A549 (cell line): ENCODE data around the gene SLITRK1. TPM values are rescaled to one million over a fixed set of nuclear protein-coding genes. Genes with fewer than 3 reads are reported as not detected.

Experiments
- ATAC-seq, 2 experiments: fragments of 200-7000 bp in 1 of 2; fragments of >200 bp in 1 of 2; cut with Nextera tagmentation in 1 of 2; cut with Tn5 transposase in 1 of 2; 3 replicates each; pipeline versions ENCODE4 v1.8.0 to v1.9.1; 2018 to 2020; ENCODE audit warnings: mild to moderate bottlenecking in 1 of 2, moderate library complexity in 1 of 2
- CTCF ChIA-PET: fragments of 300-600 bp; sonication (Branson Sonifier 250); formaldehyde crosslinking; extraction: SDS; loops from one replicate; lab custom pipeline; 2021; ENCODE audit warnings: antibody characterized with exemption, inconsistent platforms; lab: Yijun Ruan, JAX
- POLR2A ChIA-PET: fragments of 350-600 bp; formaldehyde crosslinking; extraction: SDS; loops from one replicate; lab custom pipeline; 2021; ENCODE audit warnings: antibody characterized with exemption, inconsistent platforms; lab: Yijun Ruan, JAX
- DNase-seq, 2 experiments: peaks; one replicate each; pipeline versions ENCODE4 v3.0.0 to v3.0.0-alpha.2; 2011 to 2016; ENCODE audit warnings: low read depth in 1 of 2, low spot score in 1 of 2
- FAIRE-seq: peaks from 2 replicates; lab custom pipeline; 2011; peaks lifted over from hg19 to GRCh38; lab: Jason Lieb, UNC
- H3K27ac ChIP-seq, 2 experiments: fragments of >200 bp; sonication (Bioruptor Twin); formaldehyde crosslinking; 3 replicates each; pipeline ENCODE4 v1.5.1; 2016 to 2017
- H3K4me1 ChIP-seq: fragments of >200 bp; sonication (Bioruptor Twin); formaldehyde crosslinking; 3 replicates; pipeline ENCODE4 v1.6.1; 2016
- H3K4me2 ChIP-seq: fragments of >200 bp; sonication (Bioruptor Twin); formaldehyde crosslinking; 3 replicates; pipeline ENCODE4 v1.6.1; 2016
- H3K4me3 ChIP-seq: fragments of >200 bp; sonication (Bioruptor Twin); formaldehyde crosslinking; 3 replicates; pipeline ENCODE4 v1.5.1; 2016
- H3K9me3 ChIP-seq: fragments of >200 bp; sonication (Bioruptor Twin); formaldehyde crosslinking; 3 replicates; pipeline ENCODE4 v1.6.1; 2016
- CBX2 ChIP-seq: fragments of 200-600 bp; sonication (generic); IDR thresholded peaks from 2 replicates; pipeline ENCODE4 v1.6.1; 2016; ENCODE audit warnings: low read depth, mild to moderate bottlenecking, borderline replicate concordance
- CHD2 ChIP-seq: fragments of 150-350 bp; IDR thresholded peaks from 2 replicates; pipeline ENCODE4 v1.6.1; 2014; ENCODE audit warnings: low read length; ENCODE audit not compliant: partially characterized antibody
- CHD4 ChIP-seq: fragments of 200-600 bp; sonication (generic); IDR thresholded peaks from 2 replicates; pipeline ENCODE4 v1.6.1; 2016; ENCODE audit warnings: antibody characterized with exemption, mild to moderate bottlenecking, borderline replicate concordance
- E2F6 ChIP-seq: IDR thresholded peaks from 2 replicates; pipeline ENCODE4 v1.6.1; 2012; ENCODE audit warnings: low read depth, borderline replicate concordance
- EHF ChIP-seq: fragments of 250-450 bp; sonication (Bioruptor Pico); IDR thresholded peaks from 2 replicates; pipeline ENCODE4 v1.5.0; 2020; ENCODE audit warnings: mild to moderate bottlenecking
- EHMT2 ChIP-seq: fragments of 200-600 bp; sonication (generic); IDR thresholded peaks from 2 replicates; pipeline ENCODE4 v1.6.1; 2016; ENCODE audit warnings: antibody characterized with exemption, low read depth, mild to moderate bottlenecking, moderate library complexity
- EP300 ChIP-seq, 2 experiments: fragments of >200 bp; sonication (Bioruptor Twin); formaldehyde crosslinking; IDR thresholded peaks; 2 replicates in 1 of 2; 3 replicates in 1 of 2; pipeline ENCODE4 v1.6.1; 2016 to 2017
- ESRRA ChIP-seq: fragments of 150-350 bp; IDR thresholded peaks from 2 replicates; pipeline ENCODE4 v1.6.1; 2014; ENCODE audit warnings: mild to moderate bottlenecking, low read length, borderline replicate concordance
- FOSB ChIP-seq: fragments of 250-450 bp; sonication (Bioruptor Pico); IDR thresholded peaks from 2 replicates; pipeline ENCODE4 v1.5.0; 2020; ENCODE audit warnings: mild to moderate bottlenecking, moderate library complexity
- FOSL2 ChIP-seq, 2 experiments: fragments of 450-650 bp in 1 of 2; fragments of >200 bp in 1 of 2; sonication (Bioruptor Twin) in 1 of 2; formaldehyde crosslinking; IDR thresholded peaks; 2 replicates each; pipeline versions ENCODE4 v1.5.0 to v1.6.1; 2016 to 2020; ENCODE audit warnings: mild to moderate bottlenecking in 1 of 2, moderate library complexity in 1 of 2
- FOXS1 ChIP-seq: fragments of 250-450 bp; sonication (Bioruptor Pico); IDR thresholded peaks from 2 replicates; pipeline ENCODE4 v1.5.0; 2020; ENCODE audit warnings: mild to moderate bottlenecking, moderate library complexity
- HDAC2 ChIP-seq: fragments of 200-600 bp; sonication (generic); IDR thresholded peaks from 2 replicates; pipeline ENCODE4 v1.6.1; 2016
- HEYL ChIP-seq: fragments of 250-450 bp; sonication (Bioruptor Pico); IDR thresholded peaks from 2 replicates; pipeline ENCODE4 v1.8.0; 2021; ENCODE audit warnings: mild to moderate bottlenecking, moderate library complexity
- HOXA7 ChIP-seq: fragments of 250-450 bp; sonication (Bioruptor Pico); IDR thresholded peaks from 2 replicates; pipeline ENCODE4 v1.5.0; 2020; ENCODE audit warnings: mild to moderate bottlenecking, moderate library complexity
- MAFK ChIP-seq: fragments of 450-650 bp; IDR thresholded peaks from 2 replicates; pipeline ENCODE4 v1.6.1; 2014; ENCODE audit not compliant: partially characterized antibody
- MAX ChIP-seq: IDR thresholded peaks from 2 replicates; pipeline ENCODE4 v1.6.1; 2012
- MYC ChIP-seq: IDR thresholded peaks from 2 replicates; pipeline ENCODE4 v1.6.1; 2012; ENCODE audit warnings: mild to moderate bottlenecking, inconsistent platforms, low read length, improper control_type of control experiment, borderline replicate concordance
- NPAS2 ChIP-seq: fragments of 250-450 bp; sonication (Bioruptor Pico); IDR thresholded peaks from 2 replicates; pipeline ENCODE4 v1.8.0; 2022; ENCODE audit warnings: mild to moderate bottlenecking, moderate library complexity, borderline replicate concordance
- POLR2AphosphoS2 ChIP-seq: conservative IDR thresholded peaks from 2 replicates; pipeline ENCODE4 v1.6.1; 2012; ENCODE audit warnings: low read length, improper control_type of control experiment, inconsistent platforms
- SREBF2 ChIP-seq: fragments of 450-650 bp; IDR thresholded peaks from 2 replicates; pipeline ENCODE4 v1.6.1; 2014; ENCODE audit warnings: mild to moderate bottlenecking, moderate library complexity
- ZNF302 ChIP-seq: fragments of 250-450 bp; sonication (Bioruptor Pico); IDR thresholded peaks from 2 replicates; pipeline ENCODE4 v1.9.0; 2021; ENCODE audit warnings: inconsistent platforms, mild to moderate bottlenecking, moderate library complexity
- WGBS: methylation state at CpG from one replicate; pipeline ENCODE4 v1.1.6; 2017; ENCODE audit errors: missing lambda C conversion rate; 5-methylcytosine and 5-hydroxymethylcytosine counted together
- polyA plus RNA-seq, 4 experiments: library from polyadenylated mRNA; depleted of rRNA in 3 of 4; stranded (reverse); fragments of >200 nt; fragmentation: RNase III in 1 of 4; extraction: RNeasy Plus Mini Kit Qiagen cat#74134 plus additional on column Dnase treatment in 1 of 4; gene quantifications; 2 replicates in 3 of 4; 3 replicates in 1 of 4; pipeline ENCODE4 v1.2.3, GENCODE V29; 2011 to 2017
- TF ChIP-seq, protein P1 (sequence below): fragments of 150-350 bp; IDR thresholded peaks from 2 replicates; pipeline ENCODE4 v1.6.1; 2014; ENCODE audit warnings: low read depth, mild to moderate bottlenecking, low read length

Gene SLITRK1
- polyA plus RNA-seq, 2 of the 4 experiments (the other 2 are of a cell fraction): not detected

DNA sequence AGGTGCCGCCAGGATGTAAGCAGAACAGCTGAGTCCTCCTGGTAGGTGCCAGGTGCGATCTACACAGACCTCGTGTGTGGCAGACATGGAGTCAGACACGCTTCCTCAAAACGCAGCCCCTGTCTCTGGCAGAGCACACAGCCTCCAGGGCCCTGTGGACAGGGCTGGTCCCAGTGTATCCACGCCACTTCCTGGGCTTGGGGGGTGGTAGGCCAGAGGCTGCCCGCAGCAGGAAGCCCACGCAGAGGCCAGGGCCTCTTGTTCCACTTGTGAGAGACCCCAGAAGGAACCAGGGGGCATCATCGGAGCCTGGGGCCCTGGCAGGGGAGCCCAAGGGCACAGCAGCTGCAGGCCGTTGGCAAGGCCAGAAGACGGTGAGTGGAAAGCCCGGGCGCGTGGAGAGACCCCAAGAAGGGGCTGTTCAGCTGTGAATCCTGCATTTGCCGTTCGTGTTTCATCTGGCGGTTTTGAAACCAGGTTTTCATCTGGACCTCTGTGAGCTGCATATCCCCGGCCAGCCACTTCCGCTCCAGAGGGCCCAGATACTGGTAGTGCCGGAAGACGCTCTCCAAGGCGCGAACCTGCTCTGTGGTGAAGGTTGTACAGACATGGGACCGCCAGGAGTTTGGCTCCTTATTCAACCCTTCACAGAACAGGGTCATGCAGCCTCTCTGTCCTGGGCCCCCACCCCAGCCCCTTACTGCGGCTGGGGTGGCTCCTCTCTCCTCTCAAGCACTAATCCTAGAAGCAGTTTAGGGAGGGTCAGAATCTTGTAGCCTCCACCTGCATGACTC, 25.1 kb upstream of the SLITRK1 start:
- H3K27ac ChIP-seq: no peak overlapping the region
- CTCF ChIA-PET: no interaction called here
- TF ChIP-seq FOSL2 (IDR thresholded peaks at IDR 0.05) (no peak), FOSL2 (CRISPR knock-in tag; IDR thresholded peaks at IDR 0.05) (no peak), POLR2AphosphoS2 (no peak), EHMT2 (no peak), CHD2 (no peak), HOXA7 (CRISPR knock-in tag) (no peak), HDAC2 (no peak), E2F6 (no peak), FOSB (CRISPR knock-in tag) (no peak), MAX (no peak), SREBF2 (no peak), FOXS1 (no peak), ZNF302 (CRISPR knock-in tag) (no peak), CHD4 (no peak)
- no peak for DNase-seq
- no peak overlapping the region for H3K4me2 ChIP-seq
- FAIRE-seq: no peak
- ATAC-seq: no peak
- no peaks in the 10 kb centered on the region for H3K9me3 ChIP-seq
- POLR2A ChIA-PET: no interaction called here
- no peak overlapping the region for H3K4me3 ChIP-seq
- H3K4me1 ChIP-seq: no peaks in the 10 kb centered on the region
- WGBS: 52% methylated on average over 9 of the region's 25 CpGs

DNA sequence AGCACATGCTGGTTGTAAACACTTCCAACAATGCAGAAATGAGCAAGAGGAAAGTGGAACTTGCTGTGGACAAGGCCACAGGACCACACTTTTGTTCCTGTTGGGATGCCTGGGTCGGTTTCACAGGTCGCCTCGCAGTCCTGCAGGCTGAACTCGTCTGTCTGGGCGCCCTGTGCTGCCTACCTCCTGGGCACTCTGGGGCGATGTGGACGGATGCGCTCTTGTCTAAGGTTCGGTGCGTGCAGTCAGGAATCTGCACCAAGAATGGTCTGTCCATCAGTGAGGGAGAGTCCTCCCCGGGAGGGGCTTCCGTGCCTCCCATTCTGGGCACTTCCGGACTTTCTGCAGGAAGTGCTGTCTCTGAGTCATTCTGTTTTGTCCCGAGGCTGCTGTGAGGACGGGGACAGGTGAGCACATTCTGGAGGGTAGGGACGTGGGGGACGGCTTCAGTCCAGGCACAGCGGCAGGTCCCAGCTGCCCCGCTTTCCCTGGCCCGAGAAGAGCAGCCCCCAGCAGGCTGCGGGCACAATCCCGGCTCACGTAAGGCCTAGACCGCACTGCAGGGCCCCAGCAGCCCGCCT, 24.1 kb upstream of the SLITRK1 start:
- CTCF ChIA-PET: no interaction called here
- 47% methylated on average over 17 of the region's 25 CpGs for WGBS
- no peak for FAIRE-seq

GRCh38 chr13:83905641-83906040, 23.4 kb upstream of the SLITRK1 start:
- H3K27ac ChIP-seq: no peak overlapping the region
- H3K4me3 ChIP-seq: no peak overlapping the region
- no peak for ATAC-seq
- no peak overlapping the region for H3K4me2 ChIP-seq
- WGBS: 77% methylated on average over 5 of the region's 5 CpGs
- POLR2A ChIA-PET: no interaction called here
- no peak for DNase-seq
- no peaks in the 10 kb centered on the region for H3K9me3 ChIP-seq
- TF ChIP-seq FOSB (CRISPR knock-in tag) (no peak), MYC (no peak), SREBF2 (no peak), HEYL (CRISPR knock-in tag) (no peak)
- TF ChIP-seq, protein P1, sequence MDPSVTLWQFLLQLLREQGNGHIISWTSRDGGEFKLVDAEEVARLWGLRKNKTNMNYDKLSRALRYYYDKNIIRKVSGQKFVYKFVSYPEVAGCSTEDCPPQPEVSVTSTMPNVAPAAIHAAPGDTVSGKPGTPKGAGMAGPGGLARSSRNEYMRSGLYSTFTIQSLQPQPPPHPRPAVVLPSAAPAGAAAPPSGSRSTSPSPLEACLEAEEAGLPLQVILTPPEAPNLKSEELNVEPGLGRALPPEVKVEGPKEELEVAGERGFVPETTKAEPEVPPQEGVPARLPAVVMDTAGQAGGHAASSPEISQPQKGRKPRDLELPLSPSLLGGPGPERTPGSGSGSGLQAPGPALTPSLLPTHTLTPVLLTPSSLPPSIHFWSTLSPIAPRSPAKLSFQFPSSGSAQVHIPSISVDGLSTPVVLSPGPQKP: no peak
- no peak for FAIRE-seq
- H3K4me1 ChIP-seq: no peaks in the 10 kb centered on the region
- CTCF ChIA-PET: interaction anchor here (0.6 kb wide), 1 partner anchor 130 kb away, joined by 3 read pairs; no protein-coding TSS in a partner anchor

More for the DNA sequence above, 24.1 kb upstream of the SLITRK1 start:
- DNase-seq (no peak), ATAC-seq (no peak)
- no peak for TF ChIP-seq EHF (CRISPR knock-in tag)
- TF ChIP-seq EP300 (IDR thresholded peaks at IDR 0.05): no peak
- TF ChIP-seq CBX2: no peak
- no peak for TF ChIP-seq NPAS2
- TF ChIP-seq CHD2: no peak
- TF ChIP-seq HEYL (CRISPR knock-in tag): no peak
- no peak for TF ChIP-seq ESRRA
- no peak for TF ChIP-seq MAFK
- Histone ChIP-seq H3K4me3 (no peak overlapping the region), H3K4me2 (no peak overlapping the region), H3K4me1 (no peaks in the 10 kb centered on the region), H3K9me3 (no peaks in the 10 kb centered on the region), H3K27ac (no peak overlapping the region)
- POLR2A ChIA-PET: no interaction called here
